ENCODE data around the gene MANBA.

The MANBA gene

GRCh38 chr4:102616636-102617035 is 144.1 kb downstream of the MANBA start:
- no peak overlapping the region for H3K18ac ChIP-seq (ENCODE audit: low read length)
- no peak overlapping the region for H3K4ac ChIP-seq (ENCODE audit: low read depth, low read length)
- H3K4me2 ChIP-seq (ENCODE audit: low read length): no peak overlapping the region
- H3K14ac ChIP-seq (ENCODE audit: low read length): no peak overlapping the region
- H3K79me1 ChIP-seq (ENCODE audit: low read length): peaks cover 8% of the 10 kb centered on the region
- no peak overlapping the region for H2BK12ac ChIP-seq (ENCODE audit: low read length)
- H4K12ac ChIP-seq (ENCODE audit: low read depth, low read length): no peak overlapping the region
- H3K4me1 ChIP-seq (ENCODE audit: control insufficient read depth in 1 of 2, insufficient read depth in 2 of 2, low read length in 2 of 2): peaks cover 11 to 15% of the 10 kb centered on the region in 2 experiments
- no peak overlapping the region for H2AK5ac ChIP-seq (ENCODE audit: low read length)
- no peak overlapping the region for H2AFZ ChIP-seq (ENCODE audit: insufficient read depth, low read length, poor library complexity)
- peaks cover 23 to 27% of the 10 kb centered on the region in 2 experiments for H3K36me3 ChIP-seq (ENCODE audit: control insufficient read depth in 1 of 2, insufficient read depth in 2 of 2, low read length in 2 of 2)
- H3K23ac ChIP-seq (ENCODE audit: low read length): no peak overlapping the region
- H2BK5ac ChIP-seq (ENCODE audit: low read depth, low read length, poor library complexity): no peak overlapping the region
- no peak overlapping the region for H4K8ac ChIP-seq (ENCODE audit: low read depth, low read length)
- DNase-seq: no peak
- no peaks in the 10 kb centered on the region for H3K27me3 ChIP-seq (ENCODE audit: insufficient read depth, low read length)
- no peaks in the 10 kb centered on the region for H3K79me2 ChIP-seq (ENCODE audit: control insufficient read depth, insufficient read depth, low read length, poor library complexity)
- H2BK120ac ChIP-seq (ENCODE audit: insufficient read depth, low read length, poor library complexity): no peak overlapping the region
- H3K4me3 ChIP-seq (ENCODE audit: low read depth, low read length): no peak overlapping the region
- no CpG with 5 or more reads among the region's 9 CpGs for WGBS (ENCODE audit: extremely low coverage, insufficient coverage, insufficient read length)
- no peaks in the 10 kb centered on the region for H3K9me3 ChIP-seq (ENCODE audit: insufficient read depth, low read depth, low read length)
- no peak overlapping the region for H3K9ac ChIP-seq (ENCODE audit: low read length)
- H3K27ac ChIP-seq (ENCODE audit: low read depth, low read length): no peak overlapping the region
- H4K91ac ChIP-seq (ENCODE audit: low read depth, low read length): no peak overlapping the region

GRCh38 chr4:102614801-102615200 is 146.0 kb downstream of the MANBA start:
- H3K18ac ChIP-seq (ENCODE audit: low read length): no peak overlapping the region
- no peak overlapping the region for H3K9ac ChIP-seq (ENCODE audit: low read length)
- peaks cover 6 to 8% of the 10 kb centered on the region in 2 experiments for H3K4me1 ChIP-seq (ENCODE audit: control insufficient read depth in 1 of 2, insufficient read depth in 2 of 2, low read length in 2 of 2)
- H2AK5ac ChIP-seq (ENCODE audit: low read length): no peak overlapping the region
- no CpG with 5 or more reads among the region's 9 CpGs for WGBS (ENCODE audit: extremely low coverage, insufficient coverage, insufficient read length)
- no peak overlapping the region for H4K8ac ChIP-seq (ENCODE audit: low read depth, low read length)
- peaks cover under 1% of the 10 kb centered on the region for H3K79me1 ChIP-seq (ENCODE audit: low read length)
- no peak overlapping the region for H2BK5ac ChIP-seq (ENCODE audit: low read depth, low read length, poor library complexity)
- no peak overlapping the region for H2BK120ac ChIP-seq (ENCODE audit: insufficient read depth, low read length, poor library complexity)
- DNase-seq: no peak
- H2AFZ ChIP-seq (ENCODE audit: insufficient read depth, low read length, poor library complexity): no peak overlapping the region
- H4K12ac ChIP-seq (ENCODE audit: low read depth, low read length): no peak overlapping the region
- H3K4me2 ChIP-seq (ENCODE audit: low read length): no peak overlapping the region
- no peak overlapping the region for H3K4ac ChIP-seq (ENCODE audit: low read depth, low read length)
- H3K9me3 ChIP-seq (ENCODE audit: insufficient read depth, low read depth, low read length): no peaks in the 10 kb centered on the region
- no peak overlapping the region for H3K14ac ChIP-seq (ENCODE audit: low read length)
- no peak overlapping the region for H3K4me3 ChIP-seq (ENCODE audit: low read depth, low read length)
- H3K79me2 ChIP-seq (ENCODE audit: control insufficient read depth, insufficient read depth, low read length, poor library complexity): no peaks in the 10 kb centered on the region
- no peak overlapping the region for H3K27ac ChIP-seq (ENCODE audit: low read depth, low read length)
- H3K27me3 ChIP-seq (ENCODE audit: insufficient read depth, low read length): no peaks in the 10 kb centered on the region
- peaks cover 28 to 37% of the 10 kb centered on the region in 2 experiments for H3K36me3 ChIP-seq (ENCODE audit: control insufficient read depth in 1 of 2, insufficient read depth in 2 of 2, low read length in 2 of 2)
- H3K23ac ChIP-seq (ENCODE audit: low read length): no peak overlapping the region
- no peak overlapping the region for H2BK12ac ChIP-seq (ENCODE audit: low read length)
- no peak overlapping the region for H4K91ac ChIP-seq (ENCODE audit: low read depth, low read length)

DNA sequence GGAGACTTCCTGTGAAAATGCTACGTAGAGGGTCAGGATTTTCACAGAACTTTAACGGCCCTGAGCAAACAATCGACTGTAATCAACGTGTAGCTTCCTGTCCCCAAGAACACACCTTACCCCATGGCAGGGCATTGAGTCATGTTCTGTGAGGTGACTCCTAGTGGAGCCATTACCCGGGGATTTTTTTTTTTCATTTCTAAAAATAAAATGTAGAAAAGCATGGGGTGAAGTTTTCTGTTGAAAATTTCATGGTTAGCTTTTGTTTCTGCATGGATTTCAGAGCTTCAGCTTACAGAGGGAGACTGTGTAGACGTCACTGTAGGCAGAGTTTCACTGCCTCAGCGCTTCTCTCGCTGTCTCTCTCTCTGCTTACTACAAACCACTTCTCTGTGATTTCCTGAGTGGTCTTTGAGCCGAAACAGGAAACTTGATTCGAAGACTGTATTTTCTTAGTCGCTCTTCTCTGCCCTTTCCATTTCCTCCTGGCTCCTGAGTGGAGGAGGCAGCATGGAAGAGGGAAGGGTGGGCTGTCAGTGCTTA is 147.9 kb downstream of the MANBA start:
- H2BK120ac ChIP-seq (ENCODE audit: insufficient read depth, low read length, poor library complexity): no peak overlapping the region
- H2AFZ ChIP-seq (ENCODE audit: insufficient read depth, low read length, poor library complexity): no peak overlapping the region
- H3K4me3 ChIP-seq (ENCODE audit: low read depth, low read length): no peak overlapping the region
- peaks cover 5% of the 10 kb centered on the region in 2 experiments for H3K4me1 ChIP-seq (ENCODE audit: control insufficient read depth in 1 of 2, insufficient read depth in 2 of 2, low read length in 2 of 2)
- no peak overlapping the region for H3K23ac ChIP-seq (ENCODE audit: low read length)
- no CpG with 5 or more reads among the region's 11 CpGs for WGBS (ENCODE audit: extremely low coverage, insufficient coverage, insufficient read length)
- H3K36me3 ChIP-seq (ENCODE audit: control insufficient read depth in 1 of 2, insufficient read depth in 2 of 2, low read length in 2 of 2): peaks cover 31 to 39% of the 10 kb centered on the region in 2 experiments
- H3K9me3 ChIP-seq (ENCODE audit: insufficient read depth, low read depth, low read length): no peaks in the 10 kb centered on the region
- no peak overlapping the region for H3K14ac ChIP-seq (ENCODE audit: low read length)
- H4K91ac ChIP-seq (ENCODE audit: low read depth, low read length): no peak overlapping the region
- no peak overlapping the region for H3K9ac ChIP-seq (ENCODE audit: low read length)
- H2AK5ac ChIP-seq (ENCODE audit: low read length): no peak overlapping the region
- H4K12ac ChIP-seq (ENCODE audit: low read depth, low read length): no peak overlapping the region
- H3K27me3 ChIP-seq (ENCODE audit: insufficient read depth, low read length): no peaks in the 10 kb centered on the region
- H2BK12ac ChIP-seq (ENCODE audit: low read length): no peak overlapping the region
- no peak overlapping the region for H3K18ac ChIP-seq (ENCODE audit: low read length)
- no peaks in the 10 kb centered on the region for H3K79me1 ChIP-seq (ENCODE audit: low read length)
- no peak overlapping the region for H3K4ac ChIP-seq (ENCODE audit: low read depth, low read length)
- H3K27ac ChIP-seq (ENCODE audit: low read depth, low read length): no peak overlapping the region
- no peak overlapping the region for H2BK5ac ChIP-seq (ENCODE audit: low read depth, low read length, poor library complexity)
- DNase-seq: no peak
- H3K4me2 ChIP-seq (ENCODE audit: low read length): no peak overlapping the region
- no peaks in the 10 kb centered on the region for H3K79me2 ChIP-seq (ENCODE audit: control insufficient read depth, insufficient read depth, low read length, poor library complexity)
- no peak overlapping the region for H4K8ac ChIP-seq (ENCODE audit: low read depth, low read length)

DNA sequence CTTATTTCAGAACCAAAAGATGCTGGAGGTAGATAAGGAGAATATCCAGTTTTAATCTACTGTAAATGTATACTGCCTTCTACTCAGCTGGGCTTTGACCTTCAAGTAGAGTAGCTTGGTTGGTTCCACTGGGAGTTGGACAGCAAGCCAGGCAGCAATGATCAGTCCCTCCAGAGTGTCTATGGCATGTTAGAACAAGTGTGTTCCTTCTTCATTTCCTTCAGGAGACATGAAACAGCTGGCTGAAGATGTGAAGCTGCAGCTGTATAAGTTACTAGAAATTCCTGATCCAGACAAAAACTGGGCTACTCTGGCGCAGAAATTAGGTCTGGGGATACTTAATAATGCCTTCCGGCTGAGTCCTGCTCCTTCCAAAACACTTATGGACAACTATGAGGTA is 148.6 kb downstream of the MANBA start:
- Histone ChIP-seq H2AK5ac (ENCODE audit: low read length) (no peak overlapping the region), H4K91ac (ENCODE audit: low read depth, low read length) (no peak overlapping the region), H3K14ac (ENCODE audit: low read length) (no peak overlapping the region), H2BK12ac (ENCODE audit: low read length) (no peak overlapping the region), H3K4me1 (ENCODE audit: control insufficient read depth in 1 of 2, insufficient read depth in 2 of 2, low read length in 2 of 2) (peaks cover 5 to 9% of the 10 kb centered on the region in 2 experiments), H3K36me3 (ENCODE audit: control insufficient read depth in 1 of 2, insufficient read depth in 2 of 2, low read length in 2 of 2) (peaks cover 34 to 44% of the 10 kb centered on the region in 2 experiments), H3K9ac (ENCODE audit: low read length) (no peak overlapping the region), H3K79me2 (ENCODE audit: control insufficient read depth, insufficient read depth, low read length, poor library complexity) (no peaks in the 10 kb centered on the region), H3K9me3 (ENCODE audit: insufficient read depth, low read depth, low read length) (no peaks in the 10 kb centered on the region), H3K27ac (ENCODE audit: low read depth, low read length) (no peak overlapping the region), H2AFZ (ENCODE audit: insufficient read depth, low read length, poor library complexity) (no peak overlapping the region), H3K4ac (ENCODE audit: low read depth, low read length) (no peak overlapping the region), H3K23ac (ENCODE audit: low read length) (no peak overlapping the region), H2BK120ac (ENCODE audit: insufficient read depth, low read length, poor library complexity) (no peak overlapping the region), H3K79me1 (ENCODE audit: low read length) (no peaks in the 10 kb centered on the region), H4K8ac (ENCODE audit: low read depth, low read length) (no peak overlapping the region), H4K12ac (ENCODE audit: low read depth, low read length) (no peak overlapping the region), H2BK5ac (ENCODE audit: low read depth, low read length, poor library complexity) (no peak overlapping the region), H3K4me2 (ENCODE audit: low read length) (no peak overlapping the region), H3K4me3 (ENCODE audit: low read depth, low read length) (no peak overlapping the region), H3K18ac (ENCODE audit: low read length) (no peak overlapping the region), H3K27me3 (ENCODE audit: insufficient read depth, low read length) (no peaks in the 10 kb centered on the region)
- no peak for DNase-seq
- WGBS (ENCODE audit: extremely low coverage, insufficient coverage, insufficient read length): no CpG with 5 or more reads among the region's 2 CpGs

Measured in trophoblast cell (in vitro differentiated cells and primary cell).